Breast epithelium (tissue), 3 donors: ENCODE results near the gene TNFAIP8.

Experiments
- CTCF ChIP-seq, 3 donors: fragments of 450-650 bp; IDR thresholded peaks; one replicate each; pipeline ENCODE4 v1.5.1; 2016 to 2017; ENCODE audit warnings: antibody characterized with exemption in 3 of 3, mild to moderate bottlenecking in 3 of 3, moderate library complexity in 3 of 3
- POLR2AphosphoS5 ChIP-seq, 3 donors: sonication (generic); formaldehyde crosslinking; IDR thresholded peaks; one replicate each; pipeline ENCODE4 v1.6.1; 2017; ENCODE audit warnings: antibody characterized with exemption in 3 of 3

DNA sequence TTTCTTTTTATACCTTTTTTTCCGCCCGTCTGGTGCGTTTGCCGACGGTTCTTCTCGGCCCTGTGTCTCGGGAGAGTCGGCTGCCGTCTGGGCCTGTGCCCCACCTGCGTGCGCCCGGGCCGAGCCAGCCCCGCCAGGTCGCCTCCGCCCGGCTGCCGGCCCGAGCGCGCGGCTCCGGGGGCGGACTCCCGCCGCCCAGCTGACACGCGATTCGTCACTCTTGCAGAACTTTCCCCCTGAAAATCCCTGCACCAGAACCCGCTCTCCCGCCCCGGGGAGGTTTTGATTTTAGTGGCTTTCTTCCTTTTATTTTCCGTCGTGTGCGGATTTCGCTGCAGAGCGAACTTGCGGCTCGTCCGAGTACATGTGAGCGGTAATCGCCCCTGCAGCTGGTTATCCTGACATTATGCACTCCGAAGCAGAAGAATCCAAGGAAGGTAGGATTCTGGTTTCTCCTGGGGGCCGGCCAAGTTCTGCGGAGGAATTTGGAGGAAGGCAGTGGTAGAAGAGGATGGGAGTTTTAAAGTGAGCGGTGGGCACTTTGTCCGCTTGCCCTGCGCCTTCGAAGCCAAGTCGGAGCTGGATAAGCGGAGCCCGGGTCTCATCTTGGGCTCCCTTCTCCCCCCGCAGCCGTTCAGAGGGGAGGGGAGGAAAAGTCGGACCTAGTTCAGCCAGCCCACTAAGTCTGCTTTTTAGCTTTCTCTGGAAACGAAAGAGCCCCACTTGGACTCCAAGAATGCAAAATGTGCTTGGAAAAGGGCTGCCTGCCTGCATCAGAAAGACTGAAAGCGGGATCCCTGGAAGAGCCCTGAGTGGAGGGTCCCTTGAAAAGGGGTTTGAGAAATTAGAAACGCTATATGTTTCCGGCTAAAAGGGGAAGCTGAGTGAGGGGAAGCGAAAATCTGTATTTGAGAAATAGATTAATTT, at the start of gene TNFAIP8:
- TF ChIP-seq CTCF (IDR thresholded peaks at IDR 0.05) (no peak), POLR2AphosphoS5 (IDR thresholded peaks at IDR 0.05) (no peak)
